Mesendoderm (in vitro differentiated cells): ENCODE measurements around the gene HYKK.
"Not testable (repeated sequence)": the region's sequence is repeated elsewhere in the genome, so short reads cannot be mapped to it uniquely, and the experiment has no call there.

ENCODE experiments used
- DNase-seq: peaks from one replicate; pipeline ENCODE4 v3.0.0; 2013
- H2AK5ac ChIP-seq: 2 replicates; pipeline ENCODE4 v1.6.1; 2013; ENCODE audit warnings: low read length, inconsistent platforms
- H2BK120ac ChIP-seq: 2 replicates; pipeline ENCODE4 v1.6.1; 2013; ENCODE audit warnings: low read depth, mild to moderate bottlenecking, low read length, moderate library complexity, mixed read lengths
- H2BK15ac ChIP-seq: replicated peaks from 2 replicates; pipeline ENCODE4 v1.6.1; 2013; ENCODE audit warnings: low read depth, mild to moderate bottlenecking, moderate library complexity
- H2BK5ac ChIP-seq: 2 replicates; pipeline ENCODE4 v1.6.1; 2013; ENCODE audit warnings: low read length, inconsistent platforms
- H3K18ac ChIP-seq: 2 replicates; pipeline ENCODE4 v1.6.1; 2013; ENCODE audit warnings: mild to moderate bottlenecking, low read length, mixed read lengths
- H3K23ac ChIP-seq: one replicate; pipeline ENCODE4 v1.6.1; 2013; ENCODE audit warnings: low read length
- H3K27ac ChIP-seq: 2 replicates; pipeline ENCODE4 v1.5.1; 2013; ENCODE audit warnings: low read depth, mild to moderate bottlenecking, inconsistent platforms, low read length, moderate library complexity
- H3K27me3 ChIP-seq: 2 replicates; pipeline ENCODE4 v1.6.1; 2013; ENCODE audit warnings: low read length, control low read depth, mild to moderate bottlenecking, inconsistent platforms; ENCODE audit not compliant: insufficient read depth, poor library complexity
- H3K36me3 ChIP-seq: 2 replicates; pipeline ENCODE4 v1.6.1; 2013; ENCODE audit warnings: low read length, inconsistent platforms; ENCODE audit not compliant: control insufficient read depth, insufficient read depth
- H3K4ac ChIP-seq: one replicate; pipeline ENCODE4 v1.6.1; 2013; ENCODE audit warnings: low read depth, mild to moderate bottlenecking, low read length, moderate library complexity
- H3K4me1 ChIP-seq: 2 replicates; pipeline ENCODE4 v1.6.1; 2013; ENCODE audit warnings: low read depth, low read length, inconsistent platforms; ENCODE audit not compliant: control insufficient read depth
- H3K4me2 ChIP-seq: 2 replicates; pipeline ENCODE4 v1.6.1; 2013; ENCODE audit warnings: low read length
- H3K4me3 ChIP-seq: 2 replicates; pipeline ENCODE4 v1.5.1; 2013; ENCODE audit warnings: mild to moderate bottlenecking, low read length
- H3K56ac ChIP-seq: one replicate; pipeline ENCODE4 v1.6.1; 2013; ENCODE audit warnings: low read length
- H3K79me1 ChIP-seq: 2 replicates; pipeline ENCODE4 v1.6.1; 2013; ENCODE audit warnings: low read length, inconsistent platforms
- H3K79me2 ChIP-seq: 2 replicates; pipeline ENCODE4 v1.6.1; 2013; ENCODE audit warnings: mild to moderate bottlenecking, low read length; ENCODE audit not compliant: control insufficient read depth, insufficient read depth
- H3K9ac ChIP-seq: 2 replicates; pipeline ENCODE4 v1.6.1; 2013; ENCODE audit warnings: low read length, inconsistent platforms
- H4K5ac ChIP-seq: one replicate; pipeline ENCODE4 v1.6.1; 2013; ENCODE audit warnings: low read length
- H4K8ac ChIP-seq: one replicate; pipeline ENCODE4 v1.6.1; 2013; ENCODE audit warnings: low read depth, mild to moderate bottlenecking, control low read depth, low read length, moderate library complexity
- WGBS: extraction: QIAGEN DNeasy Blood & Tissue Kit; methylation state at CpG from one replicate; pipeline ENCODE4 v1.1.7; 2013; ENCODE audit warnings: low lambda C conversion rate, missing lambda C conversion rate; ENCODE audit not compliant: insufficient coverage; ENCODE audit errors: extremely low coverage; 5-methylcytosine and 5-hydroxymethylcytosine counted together

The HYKK gene

GRCh38 chr15:78508272-78508671 lies 895 bp downstream of the HYKK start:
- Histone ChIP-seq H3K27ac (no peak overlapping the region), H2AK5ac (no peak overlapping the region), H3K79me2 (no peaks in the 10 kb centered on the region), H3K4ac (no peak overlapping the region), H3K4me1 (no peaks in the 10 kb centered on the region), H3K79me1 (no peaks in the 10 kb centered on the region), H4K8ac (no peak overlapping the region), H3K36me3 (no peaks in the 10 kb centered on the region), H3K27me3 (peaks cover 4% of the 10 kb centered on the region), H3K56ac (no peak overlapping the region), H3K18ac (no peak overlapping the region), H3K23ac (peak overlapping the region; percentile 57), H3K4me3 (no peak overlapping the region), H4K5ac (no peak overlapping the region), H2BK5ac (no peak overlapping the region), H3K9ac (no peak overlapping the region), H2BK15ac (no peak overlapping the region), H2BK120ac (no peak overlapping the region), H3K4me2 (no peak overlapping the region)
- no CpG with 5 or more reads among the region's 6 CpGs for WGBS
- no peak for DNase-seq

- H3K4ac ChIP-seq = no peak overlapping the region
- H3K27me3 ChIP-seq = peaks cover 4% of the 10 kb centered on the region
- WGBS = no CpG with 5 or more reads among the region's 6 CpGs
- no peak overlapping the region for H2BK120ac ChIP-seq
- no peak overlapping the region for H3K9ac ChIP-seq
- H2AK5ac ChIP-seq = no peak overlapping the region
- H3K4me1 ChIP-seq = no peaks in the 10 kb centered on the region
- no peak overlapping the region for H4K5ac ChIP-seq
- no peak overlapping the region for H3K56ac ChIP-seq
- no peak overlapping the region for H3K18ac ChIP-seq
- no peak overlapping the region for H3K27ac ChIP-seq
- no peak for DNase-seq
- no peak overlapping the region for H3K4me2 ChIP-seq
- H3K4me3 ChIP-seq = no peak overlapping the region
- H3K36me3 ChIP-seq = no peaks in the 10 kb centered on the region
- no peaks in the 10 kb centered on the region for H3K79me2 ChIP-seq
- H2BK15ac ChIP-seq = no peak overlapping the region
- H3K23ac ChIP-seq = no peak overlapping the region
- H4K8ac ChIP-seq = no peak overlapping the region
- H2BK5ac ChIP-seq = no peak overlapping the region
- H3K79me1 ChIP-seq = no peaks in the 10 kb centered on the region
Observed at GRCh38 chr15:78509726-78510312, 2.4 kb downstream of the HYKK start.

- not testable (repeated sequence) for H3K79me2 ChIP-seq
Observed at GRCh38 chr15:78520035-78520434, 12.7 kb downstream of the HYKK start.

GRCh38 chr15:78524230-78524629 lies 16.9 kb downstream of the HYKK start:
- no peaks in the 10 kb centered on the region for H3K27me3 ChIP-seq
- DNase-seq = no peak
- H3K4me1 ChIP-seq = no peaks in the 10 kb centered on the region
- H2BK120ac ChIP-seq = no peak overlapping the region
- H3K9ac ChIP-seq = no peak overlapping the region
- no peak overlapping the region for H2BK15ac ChIP-seq
- no peak overlapping the region for H3K27ac ChIP-seq
- H3K18ac ChIP-seq = no peak overlapping the region
- H3K23ac ChIP-seq = no peak overlapping the region
- no peak overlapping the region for H4K8ac ChIP-seq
- no peak overlapping the region for H3K56ac ChIP-seq
- H2BK5ac ChIP-seq = no peak overlapping the region
- H3K36me3 ChIP-seq = no peaks in the 10 kb centered on the region
- no peak overlapping the region for H3K4me3 ChIP-seq
- H3K79me1 ChIP-seq = no peaks in the 10 kb centered on the region
- H3K79me2 ChIP-seq = no peaks in the 10 kb centered on the region
- no peak overlapping the region for H4K5ac ChIP-seq
- no peak overlapping the region for H3K4me2 ChIP-seq
- WGBS = no CpG with 5 or more reads among the region's 5 CpGs
- H2AK5ac ChIP-seq = no peak overlapping the region
- no peak overlapping the region for H3K4ac ChIP-seq

More at GRCh38 chr15:78520035-78520434, 12.7 kb downstream of the HYKK start:
- H3K56ac ChIP-seq, H3K4ac ChIP-seq, H3K18ac ChIP-seq, H4K8ac ChIP-seq, H3K79me1 ChIP-seq, H2BK120ac ChIP-seq, H3K27me3 ChIP-seq, H3K4me1 ChIP-seq, H2AK5ac ChIP-seq, H3K36me3 ChIP-seq, H3K4me2 ChIP-seq, H3K23ac ChIP-seq, H3K27ac ChIP-seq, H4K5ac ChIP-seq, H3K9ac ChIP-seq, H2BK5ac ChIP-seq, DNase-seq, H3K4me3 ChIP-seq, H2BK15ac ChIP-seq: not testable (repeated sequence)
- no CpG with 5 or more reads among the region's 3 CpGs for WGBS

- DNase-seq = no peak
- no peaks in the 10 kb centered on the region for H3K4me1 ChIP-seq
- no peak overlapping the region for H2BK15ac ChIP-seq
- H3K23ac ChIP-seq = no peak overlapping the region
- no peak overlapping the region for H3K4me2 ChIP-seq
- H2AK5ac ChIP-seq = no peak overlapping the region
- H3K36me3 ChIP-seq = no peaks in the 10 kb centered on the region
- no peak overlapping the region for H3K27ac ChIP-seq
- H3K79me2 ChIP-seq = no peaks in the 10 kb centered on the region
- no peak overlapping the region for H3K4ac ChIP-seq
- no peak overlapping the region for H4K8ac ChIP-seq
- H3K27me3 ChIP-seq = no peaks in the 10 kb centered on the region
- WGBS = no CpG with 5 or more reads among the region's 5 CpGs
- no peak overlapping the region for H2BK120ac ChIP-seq
- H3K18ac ChIP-seq = no peak overlapping the region
- no peak overlapping the region for H3K9ac ChIP-seq
- H4K5ac ChIP-seq = no peak overlapping the region
- no peak overlapping the region for H3K56ac ChIP-seq
- no peak overlapping the region for H3K4me3 ChIP-seq
- H2BK5ac ChIP-seq = no peak overlapping the region
- H3K79me1 ChIP-seq = no peaks in the 10 kb centered on the region
Observed at GRCh38 chr15:78527325-78527724, 19.9 kb downstream of the HYKK start.

- Histone ChIP-seq H2AK5ac (no peak overlapping the region), H3K4me1 (no peaks in the 10 kb centered on the region), H4K8ac (no peak overlapping the region), H3K4me2 (no peak overlapping the region), H3K36me3 (no peaks in the 10 kb centered on the region), H3K18ac (no peak overlapping the region), H2BK15ac (no peak overlapping the region), H3K27me3 (no peaks in the 10 kb centered on the region), H3K4me3 (no peak overlapping the region), H3K9ac (no peak overlapping the region), H3K4ac (no peak overlapping the region), H3K79me1 (no peaks in the 10 kb centered on the region), H2BK120ac (no peak overlapping the region), H3K23ac (no peak overlapping the region), H4K5ac (no peak overlapping the region), H3K56ac (no peak overlapping the region), H2BK5ac (no peak overlapping the region), H3K79me2 (no peaks in the 10 kb centered on the region), H3K27ac (no peak overlapping the region)
- DNase-seq = no peak
- no CpG with 5 or more reads among the region's 2 CpGs for WGBS
Observed at GRCh38 chr15:78533331-78533730, 26.0 kb downstream of the HYKK start.
